ENCODE measurements around the gene REM1. TPM values are rescaled to one million over a fixed set of nuclear protein-coding genes. Genes with fewer than 3 reads are reported as not detected.

REM1 gene
- total and polyA plus RNA-seq, 2 experiments from 2014 or later = not detected

DNA sequence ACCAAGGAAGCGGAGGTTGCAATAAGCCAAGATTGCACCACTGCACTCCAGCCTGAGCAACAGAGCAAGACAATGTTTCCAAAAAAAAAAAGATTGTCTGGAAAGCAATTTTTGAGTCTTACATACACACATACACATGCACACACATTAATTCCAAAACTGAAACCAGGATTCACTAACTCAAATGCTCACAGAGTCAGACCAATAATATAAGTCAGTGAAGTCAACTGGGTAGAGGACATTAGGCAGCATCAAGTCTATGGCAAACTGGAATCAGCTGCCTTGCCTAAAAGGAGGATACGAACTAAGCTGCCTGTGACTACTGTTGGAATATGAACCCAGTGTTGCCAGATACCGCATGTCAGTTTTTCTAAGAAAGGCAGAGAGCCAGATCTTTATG, 15.7 kb downstream of the REM1 start:
- H3K36me3 ChIP-seq = no peaks in the 10 kb centered on the region
- no peaks in the 10 kb centered on the region for H3K27me3 ChIP-seq
- DNase-seq (ENCODE audit: low read depth in 1 of 2, low spot score in 1 of 2) = no peak
- H3K4me1 ChIP-seq (ENCODE audit: low read depth) = no peaks in the 10 kb centered on the region
- no peak overlapping the region for H3K4me3 ChIP-seq
- TF ChIP-seq, protein P1, sequence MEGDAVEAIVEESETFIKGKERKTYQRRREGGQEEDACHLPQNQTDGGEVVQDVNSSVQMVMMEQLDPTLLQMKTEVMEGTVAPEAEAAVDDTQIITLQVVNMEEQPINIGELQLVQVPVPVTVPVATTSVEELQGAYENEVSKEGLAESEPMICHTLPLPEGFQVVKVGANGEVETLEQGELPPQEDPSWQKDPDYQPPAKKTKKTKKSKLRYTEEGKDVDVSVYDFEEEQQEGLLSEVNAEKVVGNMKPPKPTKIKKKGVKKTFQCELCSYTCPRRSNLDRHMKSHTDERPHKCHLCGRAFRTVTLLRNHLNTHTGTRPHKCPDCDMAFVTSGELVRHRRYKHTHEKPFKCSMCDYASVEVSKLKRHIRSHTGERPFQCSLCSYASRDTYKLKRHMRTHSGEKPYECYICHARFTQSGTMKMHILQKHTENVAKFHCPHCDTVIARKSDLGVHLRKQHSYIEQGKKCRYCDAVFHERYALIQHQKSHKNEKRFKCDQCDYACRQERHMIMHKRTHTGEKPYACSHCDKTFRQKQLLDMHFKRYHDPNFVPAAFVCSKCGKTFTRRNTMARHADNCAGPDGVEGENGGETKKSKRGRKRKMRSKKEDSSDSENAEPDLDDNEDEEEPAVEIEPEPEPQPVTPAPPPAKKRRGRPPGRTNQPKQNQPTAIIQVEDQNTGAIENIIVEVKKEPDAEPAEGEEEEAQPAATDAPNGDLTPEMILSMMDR (IDR thresholded peaks at IDR 0.05; ENCODE audit: low read depth, low read length) = no peak
- H3K27ac ChIP-seq = no peak overlapping the region
- H3K9me3 ChIP-seq (ENCODE audit: low read depth) = no peaks in the 10 kb centered on the region

DNA sequence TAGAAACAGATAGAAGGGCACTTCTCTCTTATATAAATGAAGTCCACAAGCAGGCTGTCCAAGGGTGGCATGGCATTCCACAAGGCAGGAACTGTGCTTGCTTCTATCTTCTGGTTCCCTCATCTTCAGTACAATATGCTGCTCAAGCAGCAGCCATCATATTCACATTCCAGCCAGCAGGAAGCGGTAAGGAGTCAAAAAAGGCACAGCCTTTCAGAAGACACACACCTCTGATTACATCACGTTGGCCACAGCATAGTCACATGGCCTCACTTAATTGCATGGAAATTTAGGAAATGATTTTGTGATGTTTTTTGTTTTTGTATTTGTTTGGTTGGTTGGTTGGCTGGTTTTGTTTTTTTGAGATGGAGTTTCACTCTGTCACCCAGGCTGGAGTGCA, 19.0 kb downstream of the REM1 start:
- DNase-seq (ENCODE audit: low read depth in 1 of 2, low spot score in 1 of 2) = peak in 1 of 2 donors; percentile 73
- Histone ChIP-seq H3K4me3 (no peak overlapping the region), H3K4me1 (ENCODE audit: low read depth) (no peaks in the 10 kb centered on the region), H3K27me3 (no peaks in the 10 kb centered on the region), H3K36me3 (no peaks in the 10 kb centered on the region), H3K9me3 (ENCODE audit: low read depth) (no peaks in the 10 kb centered on the region), H3K27ac (no peak overlapping the region)
- TF ChIP-seq, protein P1 (IDR thresholded peaks at IDR 0.05; ENCODE audit: low read depth, low read length) = peak; percentile 58

DNA sequence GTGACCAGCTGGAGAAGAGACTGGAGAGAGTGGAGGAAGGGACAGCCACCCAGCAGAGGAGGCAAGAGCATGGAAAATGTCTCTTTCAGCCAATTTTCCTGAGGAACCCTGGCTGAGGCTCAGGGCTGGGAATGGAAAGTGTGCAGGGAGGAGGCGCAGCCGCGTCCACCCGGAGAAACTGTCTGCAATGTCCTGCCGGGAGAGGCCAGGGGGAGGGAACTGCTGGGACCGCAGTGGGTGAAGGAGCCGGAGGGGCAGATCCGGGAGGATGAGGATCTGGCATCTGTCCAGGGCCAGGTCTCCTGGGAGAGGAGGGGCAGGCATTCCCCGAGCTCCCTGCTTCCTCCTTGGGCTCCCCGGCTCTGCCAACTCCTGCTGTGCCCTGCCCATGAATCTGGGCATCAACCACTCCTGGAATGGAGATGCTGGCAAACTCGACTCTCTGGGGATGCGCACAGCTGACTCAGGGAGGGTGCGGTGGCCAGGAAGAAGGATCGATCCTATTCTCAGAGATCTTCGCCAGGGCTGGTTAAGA, 21.7 kb downstream of the REM1 start:
- no peak overlapping the region for H3K27ac ChIP-seq

DNA sequence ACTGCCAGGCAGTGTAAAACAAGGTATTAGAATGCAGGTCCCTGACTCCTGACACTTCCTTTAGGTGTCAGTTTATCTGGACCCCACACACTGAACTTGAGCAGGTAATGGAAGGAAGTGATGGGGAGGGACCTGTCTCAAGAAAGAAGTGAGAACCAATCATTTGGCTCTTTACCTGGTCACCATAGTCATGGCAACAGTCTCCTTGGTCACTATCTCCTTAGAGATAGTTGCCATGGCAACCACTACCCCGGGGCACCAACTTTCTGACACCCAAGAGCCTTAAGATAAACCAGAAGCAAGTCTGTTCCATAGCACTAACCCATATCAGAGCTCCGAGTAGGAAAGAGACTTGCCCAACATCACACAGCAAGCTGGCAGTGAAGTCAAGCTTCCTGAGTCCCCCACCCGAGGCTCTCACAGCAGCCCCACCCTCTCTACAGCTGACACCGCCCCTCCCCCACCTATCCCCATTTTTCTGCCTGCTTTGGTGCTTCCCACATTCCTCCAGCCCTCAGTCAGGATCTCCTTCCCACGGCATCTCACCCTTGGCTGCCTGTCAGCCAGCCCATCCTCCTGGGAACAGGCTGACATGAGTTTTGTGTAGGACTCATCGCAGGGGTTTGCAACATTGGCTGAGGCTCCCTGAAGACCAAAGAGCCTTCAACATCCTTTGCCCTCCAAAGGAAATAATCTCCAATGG, 22.9 kb downstream of the REM1 start:
- DNase-seq (ENCODE audit: low read depth in 1 of 2, low spot score in 1 of 2) = peak in 1 of 2 donors; percentile 90
- TF ChIP-seq, protein P1 (IDR thresholded peaks at IDR 0.05; ENCODE audit: low read depth, low read length) = no peak
- no peak overlapping the region for H3K4me3 ChIP-seq
- H3K27me3 ChIP-seq = no peaks in the 10 kb centered on the region
- H3K27ac ChIP-seq = no peak overlapping the region
- H3K36me3 ChIP-seq = no peaks in the 10 kb centered on the region
- no peaks in the 10 kb centered on the region for H3K4me1 ChIP-seq (ENCODE audit: low read depth)
- no peaks in the 10 kb centered on the region for H3K9me3 ChIP-seq (ENCODE audit: low read depth)

More for the DNA sequence above, 21.7 kb downstream of the REM1 start:
- Histone ChIP-seq H3K36me3 (no peaks in the 10 kb centered on the region), H3K27me3 (no peaks in the 10 kb centered on the region), H3K9me3 (ENCODE audit: low read depth) (no peaks in the 10 kb centered on the region), H3K4me1 (ENCODE audit: low read depth) (no peaks in the 10 kb centered on the region), H3K4me3 (no peak overlapping the region)
- TF ChIP-seq, protein P1 (IDR thresholded peaks at IDR 0.05; ENCODE audit: low read depth, low read length) = no peak
- DNase-seq (ENCODE audit: low read depth in 1 of 2, low spot score in 1 of 2) = peak in 1 of 2 donors; percentile 77

DNA sequence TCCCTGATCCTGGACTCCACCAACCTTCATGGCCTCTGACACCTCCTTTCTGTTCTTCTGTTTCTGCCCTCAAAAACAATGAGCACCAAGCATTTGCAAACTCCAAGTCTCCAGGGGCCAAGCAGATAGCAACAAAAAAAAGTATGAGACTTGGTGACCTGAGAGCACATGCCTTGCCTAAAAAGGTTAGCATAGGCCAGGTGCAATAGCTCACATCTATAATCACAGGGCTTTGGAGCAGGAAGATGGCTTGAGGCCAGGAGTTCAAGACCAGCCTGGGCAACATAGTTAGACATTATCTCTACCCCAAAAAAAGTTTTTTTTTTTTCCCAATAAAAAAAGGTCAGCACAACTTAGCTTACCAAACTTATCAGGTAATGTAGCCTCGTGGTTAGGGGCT, 25.4 kb downstream of the REM1 start:
- H3K27ac ChIP-seq = no peak overlapping the region
- no peak overlapping the region for H3K4me3 ChIP-seq
- no peaks in the 10 kb centered on the region for H3K4me1 ChIP-seq (ENCODE audit: low read depth)
- TF ChIP-seq, protein P1 (IDR thresholded peaks at IDR 0.05; ENCODE audit: low read depth, low read length) = no peak
- H3K27me3 ChIP-seq = no peaks in the 10 kb centered on the region
- DNase-seq (ENCODE audit: low read depth in 1 of 2, low spot score in 1 of 2) = no peak
- no peaks in the 10 kb centered on the region for H3K9me3 ChIP-seq (ENCODE audit: low read depth)
- H3K36me3 ChIP-seq = no peaks in the 10 kb centered on the region

Data from cardiac muscle cell (in vitro differentiated cells and primary cell).